Muscle layer of duodenum (tissue), 2 donors: ENCODE results near the gene TRRAP.
A peak's percentile ranks its signal among the peaks of the same experiment; 100 is the strongest.
"Not testable (repeated sequence)": the region's sequence is repeated elsewhere in the genome, so short reads cannot be mapped to it uniquely, and the experiment has no call there.

Source experiments
- H3K27ac ChIP-seq: one replicate; pipeline ENCODE4 v1.7.0; 2013; ENCODE audit warnings: mild to moderate bottlenecking, low read length
- H3K27me3 ChIP-seq: one replicate; pipeline ENCODE4 v1.7.0; 2013; ENCODE audit warnings: low read depth, mild to moderate bottlenecking, control low read depth, low read length
- H3K36me3 ChIP-seq, 2 donors: one replicate each; pipeline ENCODE4 v1.7.0; 2013; ENCODE audit warnings: low read length in 2 of 2, control low read depth in 1 of 2, mild to moderate bottlenecking in 1 of 2; ENCODE audit not compliant: insufficient read depth in 2 of 2, control insufficient read depth in 1 of 2
- H3K4me1 ChIP-seq, 2 donors: one replicate each; pipeline ENCODE4 v1.7.0; 2013; ENCODE audit warnings: low read length in 2 of 2, mild to moderate bottlenecking in 2 of 2, control low read depth in 1 of 2, moderate library complexity in 1 of 2; ENCODE audit not compliant: insufficient read depth in 2 of 2, control insufficient read depth in 1 of 2
- H3K4me3 ChIP-seq, 2 donors: one replicate each; pipeline ENCODE4 v1.7.0; 2013; ENCODE audit warnings: low read length in 2 of 2, low read depth in 1 of 2, mild to moderate bottlenecking in 1 of 2
- H3K9me3 ChIP-seq, 2 donors: one replicate each; pipeline ENCODE4 v1.7.0; 2013; ENCODE audit warnings: low read length in 2 of 2, control low read depth in 1 of 2, mild to moderate bottlenecking in 1 of 2; ENCODE audit not compliant: control insufficient read depth in 1 of 2
- donor health status: healthy.

The TRRAP gene

GRCh38 chr7:98842552-98842951 is 35.8 kb upstream of the TRRAP start:
- H3K36me3 ChIP-seq, H3K9me3 ChIP-seq, H3K4me3 ChIP-seq, H3K4me1 ChIP-seq, H3K27me3 ChIP-seq, H3K27ac ChIP-seq: not testable (repeated sequence)

DNA sequence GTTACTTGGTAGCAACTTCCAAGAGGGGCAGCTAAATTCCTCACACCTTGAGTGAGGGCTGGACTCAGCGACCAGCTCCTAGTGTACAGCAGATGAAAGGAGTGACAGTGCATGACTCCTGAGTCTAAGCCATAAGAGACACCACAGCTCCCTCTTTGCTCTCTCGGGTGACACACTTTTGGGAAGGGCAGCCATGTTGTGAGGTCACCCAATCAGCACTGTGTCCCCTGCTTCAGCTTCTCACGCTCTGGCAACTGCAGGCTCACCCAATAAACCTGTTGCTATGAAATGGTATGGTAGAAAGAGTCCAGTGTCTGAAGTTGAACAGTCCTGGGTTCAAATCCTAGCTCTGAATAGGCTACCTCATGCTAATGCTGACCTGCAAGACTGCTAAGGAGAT is 29.4 kb upstream of the TRRAP start:
- H3K36me3 ChIP-seq, result no peaks in the 10 kb centered on the region
- no peaks in the 10 kb centered on the region for H3K27me3 ChIP-seq
- H3K4me3 ChIP-seq, result peak overlapping the region in 1 of 2 donors; percentile 17
- H3K4me1 ChIP-seq, result no peaks in the 10 kb centered on the region
- no peak overlapping the region for H3K27ac ChIP-seq
- peaks cover 13 to 20% of the 10 kb centered on the region in 2 donors for H3K9me3 ChIP-seq

DNA sequence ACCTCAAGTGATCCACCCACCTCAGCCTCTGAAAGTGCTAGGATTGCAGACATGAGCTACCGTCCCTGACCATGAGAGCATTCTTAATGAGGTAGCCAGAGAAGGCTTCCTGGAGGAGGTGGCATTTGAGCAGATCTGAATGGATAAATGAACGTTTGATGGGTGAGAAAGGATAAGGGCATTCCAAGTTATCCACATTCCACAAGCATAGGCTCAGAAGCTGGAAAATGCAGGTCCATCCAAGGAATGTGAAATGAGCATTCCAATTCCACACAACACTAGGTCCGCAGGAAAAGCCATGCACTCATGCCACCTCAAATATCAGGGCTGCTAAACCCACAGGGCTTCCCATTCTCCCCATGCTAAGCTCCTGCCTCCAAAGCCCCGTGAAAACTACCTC is 25.5 kb upstream of the TRRAP start:
- Histone ChIP-seq H3K9me3 (peaks cover 13 to 17% of the 10 kb centered on the region in 2 donors), H3K4me3 (no peak overlapping the region), H3K4me1 (no peaks in the 10 kb centered on the region), H3K36me3 (no peaks in the 10 kb centered on the region), H3K27me3 (no peaks in the 10 kb centered on the region), H3K27ac (no peak overlapping the region)

DNA sequence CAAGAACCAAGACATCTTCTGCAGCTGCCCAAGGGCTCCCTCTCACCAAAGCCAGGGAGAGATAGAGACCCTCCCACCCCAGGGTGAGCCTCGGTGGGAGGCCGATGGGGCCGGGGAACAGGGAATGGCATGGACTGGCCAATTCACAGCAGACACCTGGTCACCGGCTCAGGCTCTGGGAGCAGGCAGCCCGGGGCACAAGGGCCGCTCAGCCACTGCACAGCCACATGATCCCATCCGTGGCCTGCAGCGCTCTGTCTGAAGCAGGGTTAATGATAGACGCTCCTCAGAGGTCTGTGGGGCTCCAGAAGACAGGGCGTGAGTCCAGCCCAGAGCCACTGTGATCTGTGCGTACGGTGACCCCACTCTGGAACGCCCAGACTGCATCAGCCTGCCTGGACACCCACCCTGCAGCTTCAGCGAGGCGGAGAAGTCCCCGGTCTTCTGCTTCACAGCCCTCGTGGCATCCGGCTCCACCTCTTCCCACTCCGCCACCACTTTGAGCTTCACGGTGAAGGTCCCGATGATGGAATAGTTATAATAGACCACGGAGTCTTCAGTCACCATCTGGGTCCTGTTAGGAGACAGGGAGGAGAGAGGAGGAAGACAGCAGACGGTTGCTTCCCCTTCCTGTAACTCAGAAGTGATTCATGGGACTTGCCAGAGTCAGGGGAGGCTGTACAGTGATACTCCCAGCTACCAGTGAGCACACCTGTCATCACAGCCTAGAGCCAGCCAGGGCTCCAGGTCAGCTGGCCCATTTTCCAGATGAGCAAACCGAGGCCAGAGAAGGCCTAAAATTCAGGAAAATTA is 22.5 kb upstream of the TRRAP start:
- no peaks in the 10 kb centered on the region for H3K27me3 ChIP-seq
- H3K36me3 ChIP-seq, result no peaks in the 10 kb centered on the region

DNA sequence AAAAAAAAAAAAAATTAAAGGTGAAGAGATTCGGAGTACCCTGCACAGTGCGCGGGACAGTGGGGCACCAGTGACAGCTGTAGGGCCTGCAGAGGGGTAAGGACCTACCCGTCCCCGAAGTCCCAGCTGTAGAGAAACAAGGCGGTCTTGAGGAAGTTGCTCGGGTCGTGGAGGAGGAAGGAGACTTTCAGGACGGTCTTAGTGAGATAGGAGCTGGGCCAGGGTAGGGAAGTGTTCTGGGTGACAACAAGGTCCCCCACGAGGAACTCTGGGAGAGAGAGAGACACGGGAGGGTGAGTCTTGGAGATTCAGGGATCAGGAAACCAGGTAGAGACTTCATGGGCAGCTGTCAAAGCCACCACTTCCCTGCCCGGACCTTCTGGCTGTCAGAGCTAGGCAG is 18.3 kb upstream of the TRRAP start:
- H3K4me1 ChIP-seq, result no peaks in the 10 kb centered on the region

More for the DNA sequence above, 22.5 kb upstream of the TRRAP start:
- H3K4me1 ChIP-seq, result no peaks in the 10 kb centered on the region
- H3K27ac ChIP-seq, result no peak overlapping the region
- no peak overlapping the region for H3K4me3 ChIP-seq
- H3K9me3 ChIP-seq, result no peaks in the 10 kb centered on the region

GRCh38 chr7:98862203-98862602 is 16.1 kb upstream of the TRRAP start:
- H3K27ac ChIP-seq, result no peak overlapping the region
- no peak overlapping the region for H3K4me3 ChIP-seq
- no peaks in the 10 kb centered on the region for H3K4me1 ChIP-seq
- no peaks in the 10 kb centered on the region for H3K36me3 ChIP-seq
- no peaks in the 10 kb centered on the region for H3K27me3 ChIP-seq
- H3K9me3 ChIP-seq, result no peaks in the 10 kb centered on the region

More for the DNA sequence above, 18.3 kb upstream of the TRRAP start:
- Histone ChIP-seq H3K4me3 (no peak overlapping the region), H3K36me3 (no peaks in the 10 kb centered on the region), H3K27me3 (no peaks in the 10 kb centered on the region), H3K9me3 (no peaks in the 10 kb centered on the region), H3K27ac (no peak overlapping the region)

DNA sequence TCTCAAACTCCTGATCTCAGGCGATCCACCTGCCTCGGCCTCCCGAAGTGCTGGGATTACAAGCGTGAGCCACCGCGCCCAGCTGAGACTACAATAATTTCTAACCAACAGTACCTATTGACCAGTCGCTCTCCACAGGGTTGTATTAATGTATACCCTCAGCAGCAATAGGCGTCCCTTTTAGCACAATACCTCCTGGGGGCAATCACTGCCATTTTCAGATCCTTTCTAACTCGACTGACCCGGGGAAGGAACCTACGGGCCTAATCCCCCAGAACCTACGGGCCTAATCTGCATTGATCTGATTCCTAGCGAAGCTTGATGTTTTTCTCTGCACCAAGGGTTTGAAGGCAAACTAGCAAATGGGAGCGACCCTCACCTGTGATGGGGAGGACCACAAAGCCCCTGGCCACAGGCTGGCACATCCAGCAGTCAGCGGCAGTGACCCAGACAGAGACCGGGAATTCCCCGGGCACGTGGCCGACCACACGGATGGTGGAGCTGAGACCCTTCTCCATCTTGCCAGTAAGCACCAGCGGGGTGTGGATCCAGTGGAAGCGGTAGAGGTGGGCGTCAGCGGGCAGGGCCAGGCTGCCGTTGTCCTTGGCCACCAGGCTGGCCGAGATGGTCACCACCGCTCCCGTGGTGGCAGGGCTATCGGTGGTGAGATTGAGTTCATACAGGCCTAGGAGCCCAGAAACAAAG is 15.5 kb upstream of the TRRAP start:
- no peak overlapping the region for H3K4me3 ChIP-seq
- H3K27me3 ChIP-seq, result no peaks in the 10 kb centered on the region
- no peaks in the 10 kb centered on the region for H3K9me3 ChIP-seq
- H3K36me3 ChIP-seq, result no peaks in the 10 kb centered on the region
- no peak overlapping the region for H3K27ac ChIP-seq
- H3K4me1 ChIP-seq, result no peaks in the 10 kb centered on the region

DNA sequence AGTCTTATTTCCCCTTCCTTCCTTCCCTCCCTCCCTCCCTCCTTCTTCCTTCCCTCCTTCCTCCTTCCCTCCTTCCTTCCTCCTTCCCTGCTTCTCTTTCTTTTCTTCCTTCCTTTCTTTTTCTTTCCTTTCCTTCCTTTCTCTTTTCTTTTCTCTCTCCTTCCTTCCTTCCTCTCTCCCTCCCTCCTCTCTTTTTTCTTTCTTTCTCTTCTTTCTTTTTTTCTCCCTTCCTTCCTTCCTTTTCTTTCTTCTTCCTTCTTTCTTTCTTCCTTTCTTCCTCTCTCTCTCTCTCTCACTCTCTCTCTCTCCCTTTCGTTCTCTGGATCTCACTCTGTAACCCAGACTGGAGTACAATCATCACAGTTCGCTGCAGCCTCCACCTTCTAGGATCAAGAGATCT is 14.7 kb upstream of the TRRAP start:
- Histone ChIP-seq H3K9me3 (no peaks in the 10 kb centered on the region), H3K27me3 (no peaks in the 10 kb centered on the region), H3K4me3 (no peak overlapping the region), H3K36me3 (no peaks in the 10 kb centered on the region), H3K27ac (no peak overlapping the region), H3K4me1 (no peaks in the 10 kb centered on the region)

- Histone ChIP-seq H3K4me1 (peaks cover 0 to 7% of the 10 kb centered on the region in 2 donors), H3K27me3 (no peaks in the 10 kb centered on the region), H3K27ac (no peak overlapping the region), H3K36me3 (no peaks in the 10 kb centered on the region), H3K4me3 (no peak overlapping the region), H3K9me3 (no peaks in the 10 kb centered on the region)
These were observed 13.4 kb upstream of the TRRAP start for GRCh38 chr7:98864731-98865453.

- Histone ChIP-seq H3K4me3 (no peak overlapping the region), H3K4me1 (peaks cover 0 to 16% of the 10 kb centered on the region in 2 donors), H3K27ac (no peak overlapping the region)
These were observed 12.0 kb upstream of the TRRAP start for GRCh38 chr7:98866351-98866750.

GRCh38 chr7:98866765-98867164 is 11.6 kb upstream of the TRRAP start:
- Histone ChIP-seq H3K4me1 (peaks cover 0 to 16% of the 10 kb centered on the region in 2 donors), H3K27ac (no peak overlapping the region), H3K4me3 (no peak overlapping the region), H3K36me3 (no peaks in the 10 kb centered on the region), H3K27me3 (no peaks in the 10 kb centered on the region), H3K9me3 (no peaks in the 10 kb centered on the region)

More at GRCh38 chr7:98866351-98866750, 12.0 kb upstream of the TRRAP start:
- Histone ChIP-seq H3K36me3 (no peaks in the 10 kb centered on the region), H3K9me3 (no peaks in the 10 kb centered on the region), H3K27me3 (no peaks in the 10 kb centered on the region)
